ENCODE data around the gene ZNF385D. TPM values are rescaled to one million over a fixed set of nuclear protein-coding genes. Genes with fewer than 3 reads are reported as not detected.

The ZNF385D gene
- polyA plus RNA-seq, 1 donor (not counting 4 experiments of a cell fraction or from before 2014, with no cell fraction given) = 0.46 TPM

DNA sequence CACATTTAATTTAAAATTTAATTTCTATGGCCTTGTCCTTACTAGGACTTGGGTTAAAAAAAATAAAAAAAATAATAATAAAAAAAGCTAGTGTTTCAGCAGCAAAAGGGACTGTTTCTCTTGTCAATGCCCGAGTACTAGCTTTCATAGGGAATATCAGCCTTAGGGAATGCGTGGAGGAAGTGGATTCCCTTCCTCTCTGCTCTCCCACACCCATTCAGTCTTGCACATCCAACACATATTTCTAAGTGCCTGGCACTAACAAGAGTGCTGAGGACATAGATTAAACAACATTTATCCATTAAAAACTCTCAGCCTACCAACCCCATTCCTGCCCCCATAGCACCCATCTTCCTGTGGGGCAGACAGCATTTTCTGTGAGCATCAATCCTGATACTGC, 6.2 kb downstream of the ZNF385D start:
- TF ChIP-seq EZH2 (IDR thresholded peaks at IDR 0.05; ENCODE audit: low read length) = no peak
- TF ChIP-seq, protein P1, sequence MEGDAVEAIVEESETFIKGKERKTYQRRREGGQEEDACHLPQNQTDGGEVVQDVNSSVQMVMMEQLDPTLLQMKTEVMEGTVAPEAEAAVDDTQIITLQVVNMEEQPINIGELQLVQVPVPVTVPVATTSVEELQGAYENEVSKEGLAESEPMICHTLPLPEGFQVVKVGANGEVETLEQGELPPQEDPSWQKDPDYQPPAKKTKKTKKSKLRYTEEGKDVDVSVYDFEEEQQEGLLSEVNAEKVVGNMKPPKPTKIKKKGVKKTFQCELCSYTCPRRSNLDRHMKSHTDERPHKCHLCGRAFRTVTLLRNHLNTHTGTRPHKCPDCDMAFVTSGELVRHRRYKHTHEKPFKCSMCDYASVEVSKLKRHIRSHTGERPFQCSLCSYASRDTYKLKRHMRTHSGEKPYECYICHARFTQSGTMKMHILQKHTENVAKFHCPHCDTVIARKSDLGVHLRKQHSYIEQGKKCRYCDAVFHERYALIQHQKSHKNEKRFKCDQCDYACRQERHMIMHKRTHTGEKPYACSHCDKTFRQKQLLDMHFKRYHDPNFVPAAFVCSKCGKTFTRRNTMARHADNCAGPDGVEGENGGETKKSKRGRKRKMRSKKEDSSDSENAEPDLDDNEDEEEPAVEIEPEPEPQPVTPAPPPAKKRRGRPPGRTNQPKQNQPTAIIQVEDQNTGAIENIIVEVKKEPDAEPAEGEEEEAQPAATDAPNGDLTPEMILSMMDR (optimal IDR thresholded peaks at IDR 0.05 in 1 of 3, IDR thresholded peaks at IDR 0.05 in 1 of 3, conservative IDR thresholded peaks at IDR 0.05 in 1 of 3; ENCODE audit: extremely low read depth in 1 of 3, insufficient read depth in 2 of 3, low read length in 3 of 3) = no peak
- Histone ChIP-seq H3K4me1 (ENCODE audit: control insufficient read depth, extremely low read depth, insufficient read depth, low read length) (no peaks in the 10 kb centered on the region), H3K27ac (ENCODE audit: control insufficient read depth, insufficient read depth, low read length) (no peak overlapping the region), H2AFZ (ENCODE audit: control insufficient read depth, low read length) (no peak overlapping the region), H3K4me2 (ENCODE audit: control insufficient read depth, extremely low read depth, insufficient read depth, low read depth, low read length) (no peak overlapping the region), H3K9me3 (ENCODE audit: control insufficient read depth, low read depth, low read length) (no peaks in the 10 kb centered on the region), H3K36me3 (ENCODE audit: control insufficient read depth in 2 of 2, extremely low read depth in 1 of 2, insufficient read depth in 2 of 2, low read length in 2 of 2) (no peaks in the 10 kb centered on the region), H3K9me1 (ENCODE audit: control insufficient read depth, extremely low read depth, insufficient read depth, low read length) (no peaks in the 10 kb centered on the region), H3K79me2 (ENCODE audit: control insufficient read depth, insufficient read depth, low read length) (no peaks in the 10 kb centered on the region), H3K9ac (ENCODE audit: control insufficient read depth, extremely low read depth, insufficient read depth, low read length) (no peak overlapping the region), H3K27me3 (ENCODE audit: control insufficient read depth, extremely low read depth, insufficient read depth, low read length) (no peaks in the 10 kb centered on the region), H4K20me1 (ENCODE audit: control insufficient read depth, extremely low read depth, insufficient read depth, low read length) (no peaks in the 10 kb centered on the region), H3K4me3 (ENCODE audit: control insufficient read depth in 2 of 3, extremely low read depth in 1 of 3, insufficient read depth in 2 of 3, low read depth in 1 of 3, low read length in 3 of 3) (no peak overlapping the region)
- FAIRE-seq (no peak), DNase-seq (ENCODE audit: low read depth, low spot score) (no peak)
- dilution Hi-C loops (cut with MboI; ENCODE audit: extremely low pct_ligation_motif_present, low sequenced_read_pairs) = no loop called here

DNA sequence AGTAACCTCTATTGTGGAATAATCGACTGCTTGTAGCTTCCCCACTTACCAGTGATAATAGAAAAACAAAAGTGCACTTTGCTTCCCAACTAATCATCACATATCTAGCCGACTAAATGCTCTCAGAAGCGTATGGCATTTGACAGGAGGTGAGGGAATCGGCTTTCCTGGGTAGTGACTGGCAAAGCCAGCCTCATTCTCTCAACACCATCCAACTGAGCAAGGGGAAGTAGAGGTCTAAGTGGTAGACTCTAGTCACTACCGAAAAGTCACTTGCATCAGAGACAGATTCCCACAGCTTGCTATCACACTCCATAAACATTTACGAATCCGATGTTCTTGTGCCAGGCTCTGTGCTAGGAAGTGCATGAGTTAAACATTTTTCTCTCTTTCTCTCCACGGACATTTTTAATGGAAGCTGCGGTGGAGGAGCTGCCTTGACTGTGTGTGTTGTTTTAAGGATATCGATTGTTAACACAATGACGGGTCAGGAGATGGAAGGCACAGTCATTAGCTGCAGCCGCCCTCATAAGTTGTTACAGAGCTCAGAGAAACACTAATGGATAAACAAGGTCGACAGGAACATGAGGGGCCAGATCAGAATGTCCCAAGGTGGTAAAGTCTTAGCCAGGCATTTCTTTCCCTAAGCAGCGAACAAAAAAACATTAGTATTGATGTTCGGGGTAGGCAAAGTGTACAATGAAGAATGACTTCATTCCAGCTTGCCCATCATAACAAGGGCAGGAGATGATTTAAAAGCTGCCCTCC, 11.9 kb downstream of the ZNF385D start:
- Histone ChIP-seq H3K9me1 (ENCODE audit: control insufficient read depth, extremely low read depth, insufficient read depth, low read length) (no peaks in the 10 kb centered on the region), H2AFZ (ENCODE audit: control insufficient read depth, low read length) (no peak overlapping the region), H3K27ac (ENCODE audit: control insufficient read depth, insufficient read depth, low read length) (no peak overlapping the region), H3K4me1 (ENCODE audit: control insufficient read depth, extremely low read depth, insufficient read depth, low read length) (no peaks in the 10 kb centered on the region), H3K27me3 (ENCODE audit: control insufficient read depth, extremely low read depth, insufficient read depth, low read length) (no peaks in the 10 kb centered on the region), H3K36me3 (ENCODE audit: control insufficient read depth in 2 of 2, extremely low read depth in 1 of 2, insufficient read depth in 2 of 2, low read length in 2 of 2) (no peaks in the 10 kb centered on the region), H3K79me2 (ENCODE audit: control insufficient read depth, insufficient read depth, low read length) (no peaks in the 10 kb centered on the region), H4K20me1 (ENCODE audit: control insufficient read depth, extremely low read depth, insufficient read depth, low read length) (no peaks in the 10 kb centered on the region), H3K4me3 (ENCODE audit: control insufficient read depth in 2 of 3, extremely low read depth in 1 of 3, insufficient read depth in 2 of 3, low read depth in 1 of 3, low read length in 3 of 3) (no peak overlapping the region), H3K9me3 (ENCODE audit: control insufficient read depth, low read depth, low read length) (no peaks in the 10 kb centered on the region), H3K4me2 (ENCODE audit: control insufficient read depth, extremely low read depth, insufficient read depth, low read depth, low read length) (no peak overlapping the region), H3K9ac (ENCODE audit: control insufficient read depth, extremely low read depth, insufficient read depth, low read length) (no peak overlapping the region)
- dilution Hi-C loops (cut with MboI; ENCODE audit: extremely low pct_ligation_motif_present, low sequenced_read_pairs) = no loop called here
- TF ChIP-seq, protein P1 (optimal IDR thresholded peaks at IDR 0.05 in 1 of 3, IDR thresholded peaks at IDR 0.05 in 1 of 3, conservative IDR thresholded peaks at IDR 0.05 in 1 of 3; ENCODE audit: extremely low read depth in 1 of 3, insufficient read depth in 2 of 3, low read length in 3 of 3) = no peak
- TF ChIP-seq EZH2 (IDR thresholded peaks at IDR 0.05; ENCODE audit: low read length) = no peak
- no peak for DNase-seq (ENCODE audit: low read depth, low spot score)
- no peak for FAIRE-seq

Data from keratinocyte (primary cell).